ENCODE data around the gene SHISA9.

Gene SHISA9

DNA sequence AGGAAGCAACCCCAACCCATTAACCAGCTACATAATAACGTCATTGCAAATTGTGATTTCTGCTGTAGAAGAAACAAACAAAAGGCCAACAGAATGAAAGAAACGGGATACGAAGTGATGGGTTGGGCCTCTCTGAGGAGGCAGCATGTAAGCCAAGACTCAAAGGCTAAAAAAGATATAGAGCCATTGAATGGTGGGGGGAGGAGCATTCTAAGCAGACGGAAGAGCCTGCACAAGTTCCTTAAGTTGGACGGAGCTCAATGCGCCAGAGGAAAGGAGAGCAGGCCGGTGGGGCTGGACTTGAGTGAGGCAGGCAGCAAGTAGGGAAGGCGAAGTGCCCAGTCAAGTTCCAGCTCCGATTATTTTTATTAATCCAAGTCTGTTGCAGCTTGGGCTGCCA lies 160.3 kb downstream of the SHISA9 start:
- DNase-seq (ENCODE audit: low spot score): no peak
- H3K4me3 ChIP-seq: no peak overlapping the region
- no peak overlapping the region for H3K27ac ChIP-seq
- TF ChIP-seq, protein P1, sequence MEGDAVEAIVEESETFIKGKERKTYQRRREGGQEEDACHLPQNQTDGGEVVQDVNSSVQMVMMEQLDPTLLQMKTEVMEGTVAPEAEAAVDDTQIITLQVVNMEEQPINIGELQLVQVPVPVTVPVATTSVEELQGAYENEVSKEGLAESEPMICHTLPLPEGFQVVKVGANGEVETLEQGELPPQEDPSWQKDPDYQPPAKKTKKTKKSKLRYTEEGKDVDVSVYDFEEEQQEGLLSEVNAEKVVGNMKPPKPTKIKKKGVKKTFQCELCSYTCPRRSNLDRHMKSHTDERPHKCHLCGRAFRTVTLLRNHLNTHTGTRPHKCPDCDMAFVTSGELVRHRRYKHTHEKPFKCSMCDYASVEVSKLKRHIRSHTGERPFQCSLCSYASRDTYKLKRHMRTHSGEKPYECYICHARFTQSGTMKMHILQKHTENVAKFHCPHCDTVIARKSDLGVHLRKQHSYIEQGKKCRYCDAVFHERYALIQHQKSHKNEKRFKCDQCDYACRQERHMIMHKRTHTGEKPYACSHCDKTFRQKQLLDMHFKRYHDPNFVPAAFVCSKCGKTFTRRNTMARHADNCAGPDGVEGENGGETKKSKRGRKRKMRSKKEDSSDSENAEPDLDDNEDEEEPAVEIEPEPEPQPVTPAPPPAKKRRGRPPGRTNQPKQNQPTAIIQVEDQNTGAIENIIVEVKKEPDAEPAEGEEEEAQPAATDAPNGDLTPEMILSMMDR (IDR thresholded peaks at IDR 0.05): no peak

DNA sequence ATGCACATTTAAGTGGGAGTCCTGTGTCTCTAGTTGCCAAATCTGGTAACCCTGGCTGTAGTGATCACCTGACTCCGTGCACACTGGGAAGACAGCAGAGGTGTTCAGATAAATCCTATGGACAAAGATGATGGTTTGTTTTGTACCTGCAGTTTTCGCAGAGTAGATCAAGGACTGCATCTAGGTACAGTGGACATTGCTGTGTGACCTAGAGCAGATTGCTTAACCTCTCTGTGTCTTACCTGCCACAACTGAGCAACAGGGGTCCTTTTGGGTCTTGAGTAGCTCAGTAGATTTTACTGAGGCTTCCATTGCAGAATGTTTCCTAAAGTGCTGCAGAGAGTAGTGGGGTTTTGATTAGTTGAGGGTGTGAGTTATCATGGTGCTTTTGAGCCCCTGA lies 160.8 kb downstream of the SHISA9 start:
- TF ChIP-seq, protein P1 (IDR thresholded peaks at IDR 0.05): no peak
- Histone ChIP-seq H3K4me3 (no peak overlapping the region), H3K27ac (no peak overlapping the region)
- no peak for DNase-seq (ENCODE audit: low spot score)

DNA sequence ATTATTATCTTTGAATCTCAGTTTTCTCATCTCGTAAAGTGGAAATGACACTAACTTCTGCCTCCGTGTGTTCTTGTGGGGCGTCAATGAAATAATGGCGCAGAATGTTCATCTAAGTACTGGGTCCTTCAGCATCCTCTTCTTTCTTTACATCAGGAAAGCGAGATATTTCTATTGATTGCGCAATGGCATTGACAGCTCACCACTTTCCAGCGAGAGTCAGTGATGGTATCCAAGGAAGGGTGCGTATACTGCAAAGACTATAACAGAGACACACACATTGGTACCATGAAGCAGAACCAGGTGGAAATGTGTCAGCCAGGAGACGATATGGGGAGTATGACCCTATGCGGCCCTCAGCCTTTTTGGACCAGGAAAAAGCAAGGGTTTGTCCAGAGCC lies 162.1 kb downstream of the SHISA9 start:
- TF ChIP-seq, protein P1 (IDR thresholded peaks at IDR 0.05): no peak
- no peak for DNase-seq (ENCODE audit: low spot score)
- Histone ChIP-seq H3K27ac (no peak overlapping the region), H3K4me3 (no peak overlapping the region)

DNA sequence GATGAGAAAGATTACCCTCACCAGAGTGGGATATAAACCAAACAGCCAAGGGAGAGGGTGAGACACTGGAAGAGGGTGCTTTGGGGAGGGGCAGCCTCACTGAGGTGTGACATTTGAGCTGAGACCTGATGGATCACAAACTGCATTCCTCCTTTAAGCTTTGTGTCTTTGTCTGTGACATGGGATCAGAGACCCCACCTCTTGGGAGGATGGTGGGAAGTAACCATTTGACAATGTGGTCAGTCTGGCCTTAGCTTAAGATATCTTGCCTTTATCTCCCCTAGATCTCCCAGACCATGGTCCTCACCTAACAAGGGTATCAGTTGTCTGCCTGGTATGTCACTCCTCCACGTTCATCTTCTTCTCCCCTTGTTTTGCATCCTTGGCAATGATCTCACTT lies 163.4 kb downstream of the SHISA9 start:
- TF ChIP-seq, protein P1 (IDR thresholded peaks at IDR 0.05): no peak
- Histone ChIP-seq H3K27ac (no peak overlapping the region), H3K4me3 (no peak overlapping the region)
- DNase-seq (ENCODE audit: low spot score): no peak

DNA sequence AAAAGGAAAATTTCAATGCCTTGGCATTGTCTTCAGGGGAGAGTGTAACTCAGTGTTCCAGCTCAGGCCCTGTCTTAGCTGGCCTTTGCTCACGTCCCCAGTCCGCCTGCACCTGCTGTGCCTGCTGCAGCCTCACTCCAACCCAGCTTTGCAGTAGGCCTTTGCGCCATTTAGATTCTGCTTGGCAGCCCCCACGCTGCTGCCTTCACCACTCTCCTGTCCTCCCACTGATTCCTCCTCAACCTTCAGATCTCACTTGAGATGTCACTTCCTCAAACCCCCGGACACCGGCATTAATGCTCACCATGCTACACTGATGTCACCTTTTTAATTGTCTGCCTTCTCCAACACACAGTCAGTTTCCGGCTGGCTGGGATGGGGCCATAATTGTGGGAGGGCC lies 166.2 kb downstream of the SHISA9 start:
- no peak for DNase-seq (ENCODE audit: low spot score)
- H3K27ac ChIP-seq: no peak overlapping the region
- TF ChIP-seq, protein P1 (IDR thresholded peaks at IDR 0.05): no peak
- no peak overlapping the region for H3K4me3 ChIP-seq

DNA sequence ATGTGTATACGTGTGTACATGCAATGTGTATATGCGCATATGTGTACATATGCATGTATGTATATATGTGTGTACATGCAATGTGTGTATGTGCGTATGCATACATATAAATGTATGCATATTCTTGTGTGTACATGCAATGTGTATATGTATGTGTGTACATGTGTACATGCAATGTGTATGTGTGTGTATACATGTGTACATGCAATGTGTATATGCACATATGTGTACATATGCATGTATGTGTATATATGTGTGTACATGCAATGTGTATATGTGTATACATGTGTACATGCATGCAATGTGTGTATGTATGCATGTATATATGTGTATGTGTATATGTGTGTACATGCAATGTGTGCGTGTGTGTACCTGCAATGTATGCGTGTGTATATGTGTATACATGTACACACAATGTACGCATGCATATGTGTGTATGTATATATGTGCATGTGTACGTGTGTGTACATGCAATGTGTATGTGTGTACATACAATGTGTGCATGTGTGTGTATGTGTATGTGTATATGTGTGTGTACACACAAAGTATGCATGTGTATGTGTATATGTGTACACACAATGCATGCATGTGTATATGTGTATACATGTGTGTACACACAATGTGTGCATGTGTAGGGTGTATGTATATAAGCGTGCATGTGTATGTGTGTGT lies 167.7 kb downstream of the SHISA9 start:
- DNase-seq (ENCODE audit: low spot score): no peak
- Histone ChIP-seq H3K27ac (no peak overlapping the region), H3K4me3 (no peak overlapping the region)
- TF ChIP-seq, protein P1 (IDR thresholded peaks at IDR 0.05): no peak

DNA sequence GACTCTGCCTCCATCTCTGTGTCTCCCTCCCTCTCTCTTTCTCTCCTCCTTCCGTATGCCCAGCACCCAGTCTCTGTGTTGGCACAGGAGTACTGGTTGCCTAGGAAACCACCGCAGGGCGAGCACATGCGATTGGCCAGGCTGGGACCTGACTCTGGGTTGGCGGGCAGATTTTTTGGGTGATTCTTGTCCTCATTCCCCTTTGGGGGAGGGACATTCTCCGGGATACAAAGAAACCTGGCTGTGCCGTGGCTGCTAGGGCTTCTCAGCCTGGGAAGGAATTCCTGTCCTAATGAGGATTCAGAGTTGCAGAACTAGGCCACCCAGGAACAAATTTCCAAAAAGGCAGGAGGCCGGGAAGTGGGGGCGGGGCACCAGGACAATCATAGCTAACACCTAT lies 168.9 kb downstream of the SHISA9 start:
- Histone ChIP-seq H3K27ac (no peak overlapping the region), H3K4me3 (no peak overlapping the region)
- TF ChIP-seq, protein P1 (IDR thresholded peaks at IDR 0.05): no peak
- no peak for DNase-seq (ENCODE audit: low spot score)
